Glomerular endothelial cell (primary cell): ENCODE measurements around the gene ITGB2. TPM values are rescaled to one million over a fixed set of nuclear protein-coding genes. Genes with fewer than 3 reads are reported as not detected.

ENCODE experiments used
- DNase-seq: peaks from one replicate; pipeline ENCODE4 v3.0.0-alpha.2; 2011; ENCODE audit warnings: low read depth, low spot score; ENCODE audit errors: extremely low read depth
- total RNA-seq: library from RNA; depleted of rRNA; stranded (reverse); fragments of >200 nt; gene quantifications from 2 replicates; pipeline ENCODE4 v1.2.3, GENCODE V29; 2015

The ITGB2 gene
- 0.93 TPM in 1 of 2 replicates, not detected in the other for total RNA-seq

GRCh38 chr21:44920694-44921604 lies at the start of gene ITGB2:
Gene ITGB2, minus strand, starts transcription at chr21:44920899. Its CDS starts 10,117 bp downstream, at chr21:44910782.
- no peak for DNase-seq

DNA sequence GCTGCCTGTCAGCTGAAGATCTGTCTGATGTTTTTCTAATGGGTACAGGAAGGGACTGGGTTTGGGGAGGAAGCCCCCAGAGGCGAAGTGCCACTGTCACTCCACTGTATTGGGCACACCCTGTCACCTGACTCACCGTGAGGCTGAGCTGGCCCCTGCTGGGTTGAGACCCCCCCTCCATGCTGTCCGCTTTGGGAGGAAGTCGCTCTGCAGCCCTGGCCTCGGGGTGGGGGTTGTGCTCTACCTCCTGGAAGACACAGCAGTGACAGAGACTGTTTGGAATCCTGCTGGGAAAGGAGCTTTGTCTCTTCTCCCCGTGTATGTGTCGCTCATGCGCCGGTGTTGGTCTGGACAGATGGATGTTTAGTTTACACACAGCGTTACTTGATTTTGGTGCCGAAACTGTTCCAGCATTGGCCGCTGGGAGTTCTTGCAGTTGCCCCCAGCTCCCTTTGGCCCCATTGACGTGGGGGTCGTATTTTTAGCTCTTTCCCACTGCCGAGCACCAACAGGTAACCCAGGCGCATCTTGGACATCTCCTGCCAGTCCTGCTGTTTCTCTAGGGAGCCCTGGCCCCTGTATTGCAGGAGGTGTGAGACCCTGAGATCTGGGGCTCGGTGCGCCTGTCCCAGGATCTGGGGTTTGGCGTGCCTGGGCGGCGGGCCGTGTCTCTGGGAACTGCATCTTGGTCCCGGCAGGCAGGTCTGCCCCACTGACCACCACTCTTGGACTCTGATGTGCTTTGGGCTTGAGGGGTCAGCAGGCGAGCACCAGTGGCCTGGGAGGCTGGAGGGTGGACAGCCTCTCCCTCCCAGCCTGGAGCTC lies 49.4 kb upstream of the ITGB2 start:
- no peak for DNase-seq

- DNase-seq: no peak
Measured at GRCh38 chr21:44969066-44969670, 48.5 kb upstream of the ITGB2 start.

DNA sequence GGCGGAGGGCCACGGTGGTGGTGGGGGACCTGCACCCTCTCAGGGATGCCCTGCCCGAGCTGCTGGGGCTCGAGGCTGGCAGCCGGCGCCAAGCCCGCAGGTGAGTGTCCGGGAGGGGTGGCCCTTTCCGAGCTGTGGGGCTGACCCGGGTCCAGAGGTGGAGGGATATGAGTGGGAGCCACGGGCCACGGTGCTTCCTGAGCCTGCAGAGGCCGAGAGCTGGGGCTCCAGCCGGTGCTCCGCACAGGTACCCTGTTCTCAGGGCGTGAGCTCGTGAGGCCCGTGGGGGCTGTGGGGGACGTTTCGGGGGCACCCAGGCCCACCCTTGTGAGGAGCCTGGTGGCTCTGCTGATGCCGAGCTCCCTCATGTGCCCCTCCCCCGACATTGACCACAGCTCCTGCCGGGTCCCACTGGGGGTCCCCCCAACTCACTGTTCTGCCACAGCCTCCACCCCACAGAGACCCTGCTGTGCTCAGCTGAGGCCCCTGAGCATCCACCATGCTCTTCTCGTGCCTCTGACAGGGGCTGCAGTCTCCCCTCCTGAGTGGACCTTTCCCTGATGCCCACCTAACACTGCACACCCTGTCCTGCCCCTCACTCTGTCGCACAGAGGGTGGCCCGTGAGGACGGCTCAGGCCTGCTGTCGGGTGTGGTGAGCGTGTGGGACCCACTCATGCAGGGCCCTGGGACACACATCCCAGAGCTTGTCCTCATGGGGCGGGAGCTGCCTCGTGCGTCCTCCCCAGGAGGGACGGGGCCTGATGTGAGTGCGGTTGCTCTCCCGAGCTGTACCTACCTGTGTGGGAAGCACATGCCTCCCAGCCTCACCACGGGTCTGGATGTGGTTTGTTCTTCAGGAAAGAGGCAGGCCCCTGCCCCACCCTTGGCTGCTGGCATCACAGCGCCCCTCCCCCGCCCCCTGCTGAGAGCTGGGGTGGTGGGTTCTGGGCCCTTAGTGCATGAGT lies 46.7 kb upstream of the ITGB2 start:
- no peak for DNase-seq

- no peak for DNase-seq
Measured at GRCh38 chr21:44966135-44967081, 45.7 kb upstream of the ITGB2 start.

- no peak for DNase-seq
Measured at GRCh38 chr21:44965251-44966022, 44.7 kb upstream of the ITGB2 start.

DNA sequence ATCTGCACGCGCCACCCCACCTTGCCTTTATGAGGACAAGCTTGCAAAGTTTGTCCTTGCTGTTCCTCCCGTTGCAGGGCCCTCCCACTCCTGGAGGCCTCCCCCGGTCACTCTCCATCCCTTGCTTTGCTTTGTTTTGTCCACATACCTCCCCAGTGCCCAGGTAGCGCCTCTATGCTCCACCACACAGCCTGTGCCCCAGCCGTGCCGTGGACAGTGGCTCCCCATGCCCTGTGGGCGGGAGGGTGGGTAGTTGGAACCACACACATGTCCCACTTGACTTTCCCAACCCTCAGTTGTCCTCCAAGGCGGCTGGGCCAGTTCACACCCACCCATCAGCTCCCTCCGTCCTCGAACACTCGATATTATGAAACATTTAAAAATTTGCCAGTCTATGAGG lies 43.7 kb upstream of the ITGB2 start:
- DNase-seq: no peak

DNA sequence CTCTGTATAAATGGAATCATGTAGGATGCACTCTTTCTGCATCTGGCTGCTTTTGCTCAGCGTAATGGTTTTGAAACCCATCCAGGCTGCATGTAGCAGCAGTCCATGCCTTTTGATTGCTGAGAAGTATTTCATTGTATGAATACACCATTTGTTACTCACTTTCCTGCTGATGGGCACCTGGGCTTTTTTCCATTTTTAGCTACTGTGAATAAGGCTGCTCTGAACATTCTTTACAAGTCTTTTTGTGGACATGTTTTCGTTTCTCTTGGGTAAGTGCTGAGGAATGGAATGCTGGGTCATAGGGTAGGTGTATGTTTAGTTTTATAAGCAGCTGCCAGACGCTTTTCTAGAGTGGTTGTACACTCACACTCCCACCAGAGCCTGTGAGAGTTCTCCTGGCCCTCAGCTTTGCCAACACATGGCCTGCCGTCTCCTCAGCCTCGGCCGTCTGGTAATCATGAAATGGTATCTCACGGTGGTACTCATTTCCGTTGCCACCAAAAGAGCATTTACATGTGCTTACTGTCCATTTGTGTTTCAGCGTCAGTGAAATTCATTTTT lies 41.8 kb upstream of the ITGB2 start:
- no peak for DNase-seq

DNA sequence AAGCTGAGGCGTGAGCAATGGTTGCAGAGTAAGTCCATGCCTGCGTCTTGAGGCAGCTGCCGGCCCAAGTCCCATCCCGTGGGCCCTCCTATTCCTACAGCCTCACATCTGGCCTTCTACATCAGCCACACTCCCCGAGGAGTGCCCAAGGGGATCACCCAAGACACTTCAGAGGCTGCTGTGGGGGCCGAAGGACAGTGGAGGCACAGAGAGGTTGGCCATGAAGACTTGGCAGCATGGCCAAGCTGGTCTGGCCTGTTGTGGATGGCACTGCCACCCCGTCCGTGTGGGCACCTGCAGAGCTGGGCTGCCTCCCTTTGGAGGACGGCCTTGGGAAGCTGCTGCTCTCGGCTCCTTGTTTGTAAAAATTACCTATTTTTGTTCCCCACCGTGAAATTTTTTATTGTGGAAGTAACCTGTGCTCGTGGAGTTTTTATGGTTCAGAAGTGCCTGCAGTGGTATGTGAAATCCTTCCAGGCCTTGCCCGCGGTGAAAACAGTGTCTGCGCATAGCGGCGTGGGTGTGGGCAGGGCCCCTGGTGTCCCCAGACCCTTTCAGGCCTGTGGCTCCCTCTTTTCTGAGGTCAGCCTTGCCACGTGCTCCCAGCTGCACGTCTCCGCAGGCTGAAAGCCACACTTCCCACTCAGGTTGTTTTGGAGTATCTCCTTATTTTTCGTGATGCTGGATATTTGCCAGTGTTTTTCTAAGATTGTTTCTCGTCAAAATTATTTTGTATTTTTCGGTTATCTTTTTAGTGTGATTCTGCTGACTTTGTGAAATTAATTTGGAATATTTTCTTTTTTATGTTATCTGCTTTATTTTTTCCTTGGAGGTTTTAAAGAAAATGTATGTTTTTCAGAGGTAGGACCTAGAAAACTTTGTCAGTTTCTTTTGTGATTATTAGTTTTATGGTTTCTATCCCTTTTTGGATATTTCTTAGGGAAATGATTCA lies 39.7 kb upstream of the ITGB2 start:
- no peak for DNase-seq

DNA sequence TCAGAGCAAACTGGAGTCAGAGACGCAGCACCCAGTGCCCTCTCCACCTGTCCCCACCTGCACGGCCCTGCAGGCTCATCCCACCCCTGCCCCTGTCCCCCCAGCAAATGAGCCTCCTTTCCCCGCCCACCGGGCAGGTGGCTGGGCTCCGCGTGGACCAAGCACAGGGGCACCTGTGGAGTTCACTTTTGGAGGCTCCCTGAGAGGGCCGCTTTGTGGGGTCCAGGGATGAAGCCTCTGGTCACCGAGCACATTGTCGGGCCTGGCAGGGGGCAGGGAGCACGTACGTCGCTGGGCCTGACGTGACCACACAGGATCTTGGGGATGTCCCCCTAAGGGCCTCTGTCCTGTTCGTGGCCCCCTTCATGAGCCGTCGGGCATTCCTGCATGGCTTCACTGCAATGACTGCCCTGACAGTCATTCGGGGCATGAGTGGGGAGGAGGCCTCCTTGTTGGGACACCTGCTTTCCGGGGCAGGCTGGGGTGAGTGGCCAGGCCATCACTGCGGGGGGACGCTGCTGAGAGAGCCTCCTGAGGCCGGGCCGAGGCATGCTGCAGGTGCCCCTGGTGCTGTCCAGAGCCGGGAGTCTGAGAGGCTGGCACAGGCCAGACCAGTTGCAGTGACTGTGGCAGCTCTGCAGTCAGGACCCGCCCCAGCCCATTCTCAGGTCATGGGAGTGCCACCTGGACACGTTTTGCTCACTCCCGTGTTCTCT lies 38.8 kb upstream of the ITGB2 start:
- no peak for DNase-seq

GRCh38 chr21:44958471-44959191 lies 37.9 kb upstream of the ITGB2 start:
- no peak for DNase-seq

GRCh38 chr21:44957901-44958451 lies 37.3 kb upstream of the ITGB2 start:
- DNase-seq: no peak

DNA sequence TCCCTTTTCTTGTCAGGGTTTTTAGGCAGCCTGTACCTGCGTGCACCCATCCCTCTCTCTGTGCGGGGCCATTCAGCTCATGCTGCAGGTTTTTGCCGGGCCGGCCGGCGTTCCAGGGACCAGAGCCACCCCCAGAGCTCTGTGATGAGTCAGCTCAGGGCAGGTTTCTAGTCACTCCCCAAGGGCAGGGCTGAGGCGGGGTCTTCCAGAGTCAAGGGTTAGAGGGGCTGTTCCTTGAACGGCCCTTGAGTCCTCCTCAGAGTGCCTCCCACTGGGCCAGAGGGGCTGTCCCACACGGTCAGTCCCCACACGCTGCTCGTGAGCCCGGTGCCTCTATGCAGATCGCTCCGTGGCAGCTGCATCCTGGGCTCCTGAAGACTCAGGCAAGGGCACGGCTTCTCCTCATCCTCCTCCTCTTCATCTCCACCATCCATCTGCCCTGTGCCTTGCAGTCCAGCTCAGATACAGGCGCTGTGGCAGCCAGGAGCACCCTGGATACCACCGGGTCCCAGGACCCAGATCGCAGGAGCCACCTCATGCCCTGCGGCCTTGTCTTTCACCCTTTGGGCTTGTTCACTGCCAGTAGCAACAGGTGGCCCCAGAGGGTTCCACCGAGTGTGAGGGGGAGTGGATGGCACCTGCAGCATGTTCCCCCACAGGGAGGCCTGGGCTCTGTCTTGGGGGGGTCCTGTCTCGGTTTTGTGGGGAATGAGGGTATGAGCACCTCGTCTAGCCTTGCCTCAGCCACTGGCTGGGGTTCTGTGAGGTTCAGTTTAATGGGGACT lies 36.5 kb upstream of the ITGB2 start:
- no peak for DNase-seq

DNA sequence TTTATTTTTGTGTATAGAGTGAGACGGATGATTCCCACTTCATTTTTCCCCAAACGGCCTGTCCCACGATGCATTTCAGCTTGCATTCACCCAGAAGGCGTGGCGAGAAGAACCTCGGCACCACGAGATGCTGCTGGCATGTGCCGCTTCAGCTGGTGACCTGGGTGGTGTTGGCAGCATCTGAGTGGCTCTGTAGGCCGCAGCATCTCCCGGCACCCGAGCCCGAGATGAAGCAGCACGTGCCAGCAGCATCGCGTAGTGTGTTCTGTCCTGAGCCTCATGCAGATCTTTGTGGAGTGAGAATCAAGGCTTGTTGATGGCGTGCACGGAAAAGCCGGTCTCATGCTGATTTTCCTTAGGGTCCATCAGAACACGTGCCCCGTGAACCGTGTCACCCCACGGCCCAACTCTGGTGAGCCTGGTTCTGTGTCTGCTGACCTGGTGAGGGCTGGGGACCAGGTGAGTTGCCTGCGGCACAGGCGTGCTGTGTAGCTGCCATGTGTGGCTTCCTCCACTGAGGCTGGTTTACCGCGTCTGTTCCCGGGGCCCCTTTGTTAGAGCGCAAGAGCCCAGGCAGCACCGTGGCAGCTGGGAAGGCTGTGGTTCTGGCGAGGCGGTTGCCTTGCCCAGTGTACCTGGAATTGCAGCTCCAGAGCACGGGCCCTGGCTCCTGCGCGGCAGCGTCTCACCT lies 35.8 kb upstream of the ITGB2 start:
- DNase-seq: no peak
